Measurements from ENCODE around the gene NFE2L2.
"Not testable (repeated sequence)": the region's sequence is repeated elsewhere in the genome, so short reads cannot be mapped to it uniquely, and the experiment has no call there.

NFE2L2 gene

GRCh38 chr2:177255227-177255601 is 9.3 kb downstream of the NFE2L2 start:
- DNase-seq = no peak

GRCh38 chr2:177254433-177255226 is 9.9 kb downstream of the NFE2L2 start:
- DNase-seq = no peak

GRCh38 chr2:177253704-177254103 is 10.8 kb downstream of the NFE2L2 start:
- DNase-seq = no peak

GRCh38 chr2:177252808-177253531 is 11.6 kb downstream of the NFE2L2 start:
- no peak for DNase-seq

- no peak for DNase-seq
These were observed 13.4 kb downstream of the NFE2L2 start for GRCh38 chr2:177251165-177251542.

GRCh38 chr2:177250461-177250860 is 14.1 kb downstream of the NFE2L2 start:
- DNase-seq = no peak

- DNase-seq = no peak
These were observed 15.5 kb downstream of the NFE2L2 start for GRCh38 chr2:177249038-177249437.

- no peak for DNase-seq
These were observed 16.7 kb downstream of the NFE2L2 start for GRCh38 chr2:177247693-177248262.

- DNase-seq = not testable (repeated sequence)
These were observed 17.9 kb downstream of the NFE2L2 start for GRCh38 chr2:177246523-177247030.

GRCh38 chr2:177246000-177246399 is 18.5 kb downstream of the NFE2L2 start:
- no peak for DNase-seq

GRCh38 chr2:177245010-177245422 is 19.5 kb downstream of the NFE2L2 start:
- DNase-seq = no peak

- no peak for DNase-seq
These were observed 20.2 kb downstream of the NFE2L2 start for GRCh38 chr2:177244244-177244771.

- no peak for DNase-seq
These were observed 21.1 kb downstream of the NFE2L2 start for GRCh38 chr2:177243476-177243875.

- no peak for DNase-seq
These were observed 21.5 kb downstream of the NFE2L2 start for GRCh38 chr2:177243073-177243472.

- no peak for DNase-seq
These were observed 22.2 kb downstream of the NFE2L2 start for GRCh38 chr2:177242121-177242987.

GRCh38 chr2:177241711-177242120 is 22.8 kb downstream of the NFE2L2 start:
- no peak for DNase-seq

GRCh38 chr2:177239932-177240630 is 24.4 kb downstream of the NFE2L2 start:
- DNase-seq = peak in 1 of 2 experiments; percentile 24

- DNase-seq = no peak
These were observed 25.5 kb downstream of the NFE2L2 start for GRCh38 chr2:177239053-177239452.

GRCh38 chr2:177237932-177238331 is 26.6 kb downstream of the NFE2L2 start:
- DNase-seq = no peak

GRCh38 chr2:177235855-177236437 is 28.6 kb downstream of the NFE2L2 start:
- no peak for DNase-seq

GRCh38 chr2:177234267-177234666 is 30.3 kb downstream of the NFE2L2 start:
- DNase-seq = no peak
